H1 (cell line): ENCODE data around the gene SELENBP1. TPM values are rescaled to one million over a fixed set of nuclear protein-coding genes. Genes with fewer than 3 reads are reported as not detected.
A peak's percentile ranks its signal among the peaks of the same experiment; 100 is the strongest.

Experiments
- CTCF ChIA-PET: fragments of 300-600 bp; sonication (Branson Sonifier 250); formaldehyde crosslinking; loops from one replicate; lab custom pipeline; 2021; ENCODE audit not compliant: partially characterized antibody; lab: Charles Lee
- POLR2A ChIA-PET: fragments of 300-600 bp; sonication (Branson Sonifier 250); formaldehyde crosslinking; loops from one replicate; lab custom pipeline; 2021; ENCODE audit warnings: inconsistent platforms; ENCODE audit not compliant: partially characterized antibody; lab: Charles Lee
- DNase-seq, 2 experiments: peaks; one replicate each; pipeline versions ENCODE4 v3.0.0 to v3.0.0-alpha.2; 2010 to 2022; ENCODE audit warnings: low spot score in 2 of 2, low read depth in 1 of 2, mixed read lengths in 1 of 2
- FAIRE-seq: peaks from 2 replicates; lab custom pipeline; 2011; peaks lifted over from hg19 to GRCh38; lab: Jason Lieb, UNC
- H2AFZ ChIP-seq: 2 replicates; pipeline ENCODE4 v1.8.1; 2012; ENCODE audit warnings: low read length, inconsistent platforms
- H2AK5ac ChIP-seq: 2 replicates; pipeline ENCODE4 v1.6.1; 2013; ENCODE audit warnings: low read depth, low read length
- H2BK120ac ChIP-seq: replicated peaks from 2 replicates; pipeline ENCODE3; 2013; ENCODE audit warnings: low read depth, low read length, inconsistent platforms
- H2BK12ac ChIP-seq: 2 replicates; pipeline ENCODE4 v1.6.1; 2013; ENCODE audit warnings: low read depth, low read length
- H2BK15ac ChIP-seq: 2 replicates; pipeline ENCODE4 v1.6.1; 2013; ENCODE audit warnings: low read length
- H2BK20ac ChIP-seq: 2 replicates; pipeline ENCODE4 v1.6.1; 2013; ENCODE audit warnings: low read length
- H2BK5ac ChIP-seq: 2 replicates; pipeline ENCODE4 v1.6.1; 2013; ENCODE audit warnings: low read depth, low read length
- H3K14ac ChIP-seq: 2 replicates; pipeline ENCODE4 v1.6.1; 2013; ENCODE audit warnings: inconsistent platforms; ENCODE audit not compliant: insufficient read length
- H3K18ac ChIP-seq: 2 replicates; pipeline ENCODE4 v1.6.1; 2013; ENCODE audit warnings: low read length; ENCODE audit errors: extremely low read depth
- H3K23ac ChIP-seq: 2 replicates; pipeline ENCODE4 v1.6.1; 2013; ENCODE audit warnings: inconsistent platforms; ENCODE audit not compliant: insufficient read length
- H3K23me2 ChIP-seq: 2 replicates; pipeline ENCODE4 v1.6.1; 2013; ENCODE audit warnings: low read depth, low read length
- H3K27ac ChIP-seq: 2 replicates; pipeline ENCODE4 v1.6.1; 2011; ENCODE audit warnings: low read depth, low read length, inconsistent platforms
- H3K27me3 ChIP-seq, 4 experiments: replicated peaks in 1 of 4; 1 replicate in 1 of 4; 2 replicates in 3 of 4; pipeline versions ENCODE4 v1.6.1 to v1.8.1; 2011 to 2013; ENCODE audit warnings: low read length in 3 of 4, mild to moderate bottlenecking in 3 of 4, inconsistent platforms in 2 of 4, mixed read lengths in 2 of 4, moderate library complexity in 1 of 4; ENCODE audit not compliant: control insufficient read depth in 3 of 4, insufficient read depth in 3 of 4; ENCODE audit errors: extremely low read depth in 1 of 4
- H3K36me3 ChIP-seq, 4 experiments: 2 replicates each; pipeline versions ENCODE4 v1.6.1 to v1.8.1; 2011 to 2013; ENCODE audit warnings: mild to moderate bottlenecking in 4 of 4, low read length in 3 of 4, moderate library complexity in 2 of 4, control low read depth in 1 of 4, inconsistent platforms in 1 of 4; ENCODE audit not compliant: insufficient read depth in 4 of 4, control insufficient read depth in 2 of 4
- H3K4ac ChIP-seq: replicated peaks from 2 replicates; pipeline ENCODE3; 2013; ENCODE audit warnings: low read length, low read depth, mixed read lengths, inconsistent platforms; ENCODE audit not compliant: insufficient read length
- H3K4me1 ChIP-seq, 4 experiments: replicated peaks in 1 of 4; 1 replicate in 1 of 4; 2 replicates in 3 of 4; pipeline versions ENCODE4 v1.6.1 to v1.8.1; 2011 to 2013; ENCODE audit warnings: low read length in 3 of 4, inconsistent platforms in 2 of 4, mixed read lengths in 1 of 4; ENCODE audit not compliant: insufficient read depth in 4 of 4, control insufficient read depth in 3 of 4
- H3K4me2 ChIP-seq, 2 experiments: 2 replicates each; pipeline versions ENCODE4 v1.6.1 to v1.8.1; 2011 to 2013; ENCODE audit warnings: low read depth in 2 of 2, low read length in 2 of 2, control low read depth in 1 of 2, inconsistent platforms in 1 of 2, mild to moderate bottlenecking in 1 of 2; ENCODE audit not compliant: insufficient read depth in 1 of 2
- H3K4me3 ChIP-seq, 4 experiments: fragments of 200-600, 300-600 bp in 1 of 4; sonication (generic), shearing (Covaris generic), sonication (Bioruptor Twin) in 1 of 4; 2 replicates each; pipeline versions ENCODE4 v1.5.1 to v1.8.1; 2011 to 2016; ENCODE audit warnings: low read length in 4 of 4, low read depth in 3 of 4, control low read depth in 2 of 4, inconsistent platforms in 2 of 4, mild to moderate bottlenecking in 2 of 4, mixed read lengths in 1 of 4, moderate library complexity in 1 of 4; ENCODE audit not compliant: insufficient read depth in 2 of 4; ENCODE audit errors: extremely low read depth in 1 of 4
- H3K56ac ChIP-seq: replicated peaks from 2 replicates; pipeline ENCODE3; 2013; ENCODE audit warnings: low read depth, mild to moderate bottlenecking, mixed read lengths, low read length, inconsistent platforms; ENCODE audit not compliant: insufficient read length
- H3K79me1 ChIP-seq: 2 replicates; pipeline ENCODE4 v1.6.1; 2013; ENCODE audit warnings: low read depth, low read length, control low read depth
- H3K79me2 ChIP-seq, 2 experiments: 2 replicates each; pipeline versions ENCODE4 v1.6.1 to v1.8.1; 2012 to 2013; ENCODE audit warnings: low read length in 2 of 2, mild to moderate bottlenecking in 2 of 2, inconsistent platforms in 1 of 2; ENCODE audit not compliant: insufficient read depth in 2 of 2, control insufficient read depth in 1 of 2
- H3K9ac ChIP-seq, 4 experiments: replicated peaks in 1 of 4; 1 replicate in 1 of 4; 2 replicates in 3 of 4; pipeline versions ENCODE4 v1.6.1 to v1.8.1; 2011 to 2013; ENCODE audit warnings: low read depth in 3 of 4, low read length in 3 of 4, control low read depth in 2 of 4, mild to moderate bottlenecking in 2 of 4, moderate library complexity in 2 of 4, inconsistent platforms in 1 of 4; ENCODE audit errors: extremely low read depth in 1 of 4
- H3K9me3 ChIP-seq, 2 experiments: 2 replicates each; pipeline versions ENCODE4 v1.6.1 to v1.8.1; 2012 to 2013; ENCODE audit warnings: mild to moderate bottlenecking in 2 of 2, moderate library complexity in 2 of 2, control low read depth in 1 of 2, inconsistent platforms in 1 of 2, low read depth in 1 of 2, low read length in 1 of 2, mixed read lengths in 1 of 2; ENCODE audit not compliant: insufficient read depth in 2 of 2
- H4K20me1 ChIP-seq, 2 experiments: replicated peaks in 1 of 2; 2 replicates each; pipeline versions ENCODE3 to v1.8.1; 2011 to 2013; ENCODE audit warnings: inconsistent platforms in 2 of 2, low read length in 2 of 2, mild to moderate bottlenecking in 1 of 2; ENCODE audit not compliant: insufficient read depth in 2 of 2, control insufficient read depth in 1 of 2
- H4K5ac ChIP-seq: 2 replicates; pipeline ENCODE4 v1.6.1; 2013; ENCODE audit warnings: low read length, low read depth, mixed read lengths, inconsistent platforms; ENCODE audit not compliant: insufficient read length
- H4K8ac ChIP-seq: 2 replicates; pipeline ENCODE4 v1.8.0; 2013; ENCODE audit warnings: mild to moderate bottlenecking, moderate library complexity, low read length, inconsistent platforms; ENCODE audit not compliant: insufficient read depth; ENCODE audit errors: extremely low read depth
- H4K91ac ChIP-seq: replicated peaks from 2 replicates; pipeline ENCODE3; 2013; ENCODE audit warnings: low read length, mixed read lengths, inconsistent platforms; ENCODE audit not compliant: insufficient read length
- BRCA1 ChIP-seq: IDR thresholded peaks from 2 replicates; pipeline ENCODE4 v1.6.1; 2012; ENCODE audit warnings: low read depth, low read length, improper control_type of control experiment
- CBX5 ChIP-seq: fragments of 300-800, 300-1000 bp; sonication (generic); IDR thresholded peaks from 2 replicates; pipeline ENCODE4 v1.7.1; 2016; ENCODE audit warnings: antibody characterized with exemption, low read length, low read depth
- CREB1 ChIP-seq: IDR thresholded peaks from 2 replicates; pipeline ENCODE4 v1.6.1; 2012; ENCODE audit warnings: inconsistent platforms
- CTBP2 ChIP-seq: IDR thresholded peaks from 2 replicates; pipeline ENCODE4 v1.7.0; 2011; ENCODE audit warnings: borderline replicate concordance, mild to moderate bottlenecking, moderate library complexity, mixed read lengths, low read length; ENCODE audit not compliant: insufficient read depth, insufficient read length
- CTCF ChIP-seq, 3 experiments: IDR thresholded peaks; 1 replicate in 2 of 3; 2 replicates in 1 of 3; pipeline versions ENCODE4 v1.5.1 to v1.6.1; 2011; ENCODE audit warnings: low read length in 3 of 3, mild to moderate bottlenecking in 3 of 3, inconsistent platforms in 2 of 3, low read depth in 1 of 3, moderate library complexity in 1 of 3; ENCODE audit not compliant: insufficient read depth in 1 of 3; ENCODE audit errors: control extremely low read depth in 1 of 3
- GABPA ChIP-seq: IDR thresholded peaks from 2 replicates; pipeline ENCODE4 v1.6.1; 2011; ENCODE audit warnings: mild to moderate bottlenecking, low read length, moderate library complexity, borderline replicate concordance; ENCODE audit not compliant: insufficient read depth
- JUN ChIP-seq: IDR thresholded peaks from 2 replicates; pipeline ENCODE4 v1.6.1; 2011; ENCODE audit warnings: low read depth, mild to moderate bottlenecking, improper control_type of control experiment, low read length
- JUND ChIP-seq: IDR thresholded peaks from 2 replicates; pipeline ENCODE4 v1.6.1; 2011; ENCODE audit warnings: mild to moderate bottlenecking, improper control_type of control experiment, low read length
- RNF2 ChIP-seq: fragments of 200-900, 300-1000 bp; sonication (generic); IDR thresholded peaks from 2 replicates; pipeline ENCODE4 v1.7.1; 2016; ENCODE audit warnings: borderline replicate concordance, low read depth, mild to moderate bottlenecking, antibody characterized with exemption, low read length; ENCODE audit not compliant: poor library complexity, severe bottlenecking; ENCODE audit errors: missing control alignments
- SIRT6 ChIP-seq: IDR thresholded peaks from one replicate; pipeline ENCODE4 v1.7.1; 2012; ENCODE audit warnings: low read length, inconsistent platforms
- SUZ12 ChIP-seq: fragments of 200-600 bp; sonication (generic); IDR thresholded peaks from 2 replicates; pipeline ENCODE4 v1.6.1; 2012; ENCODE audit warnings: mild to moderate bottlenecking, inconsistent platforms, low read length, moderate library complexity, mixed read lengths
- WGBS, 2 experiments: shearing (Covaris generic) in 1 of 2; methylation state at CpG; one replicate each; pipeline versions ENCODE4 v1.1.6 to v1.1.7; 2013 to 2015; ENCODE audit warnings: low lambda C conversion rate in 2 of 2, mixed read lengths in 2 of 2, inconsistent platforms in 1 of 2, low coverage in 1 of 2, missing lambda C conversion rate in 1 of 2; ENCODE audit not compliant: insufficient replicate concordance in 2 of 2, insufficient coverage in 1 of 2, insufficient read length in 1 of 2; ENCODE audit errors: extremely low coverage in 1 of 2, missing lambda C conversion rate in 1 of 2; 5-methylcytosine and 5-hydroxymethylcytosine counted together
- polyA plus RNA-seq, 7 experiments: library from polyadenylated mRNA; depleted of rRNA in 3 of 7; stranded (reverse) in 5 of 7; unstranded in 2 of 7; fragments of >200 nt in 5 of 7; fragments of 200-250 nt in 2 of 7; gene quantifications; 1 replicate in 5 of 7; 2 replicates in 1 of 7; 4 replicates in 1 of 7; pipeline versions ENCODE4 v1.2.1 to v1.2.3, GENCODE V29; 2011 to 2013; ENCODE audit warnings: missing spikeins in 2 of 7, mixed read lengths in 2 of 7
- total RNA-seq: library from RNA; stranded (reverse); fragmentation: NEBNext Ultra II Directional; extraction: Animal tissue kit (Norgen Biotek cat#: 25700); gene quantifications from 2 replicates; pipeline ENCODE4 v1.2.1, GENCODE V29; 2021

The SELENBP1 gene
- total and polyA plus RNA-seq, 2 of the 8 experiments (the other 6 are each of a cell fraction or from before 2014, with no cell fraction given) = 20.0 to 32.4 TPM

GRCh38 chr1:151369302-151369610, 3.2 kb downstream of the SELENBP1 start:
- FAIRE-seq (no peak), DNase-seq (no peak)
- POLR2A ChIA-PET = interaction anchor here (0.7 to 2.5 kb wide), 6 partner anchors 10 to 86 kb away, joined by 3 to 14 read pairs (median 6); partner anchors contain the start of genes PSMB4 and RFX5
- H3K27me3 ChIP-seq = no peaks in the 10 kb centered on the region
- H4K20me1 ChIP-seq = no peaks in the 10 kb centered on the region
- no peak overlapping the region for H3K14ac ChIP-seq
- no peak overlapping the region for H2BK15ac ChIP-seq
- peaks cover 0 to 11% (median 8%) of the 10 kb centered on the region in 4 experiments; a peak in 6 of 7 replicates for H3K4me1 ChIP-seq
- no peak overlapping the region for H4K5ac ChIP-seq
- no peak overlapping the region for H3K56ac ChIP-seq
- H2AK5ac ChIP-seq = 0 out of 2 replicates have a peak overlapping the region, but pooled peaks have one; percentile 65
- H2AFZ ChIP-seq = no peak overlapping the region
- H3K9me3 ChIP-seq = no peaks in the 10 kb centered on the region
- H3K18ac ChIP-seq = no peak overlapping the region
- no peaks in the 10 kb centered on the region for H3K79me2 ChIP-seq
- H2BK20ac ChIP-seq = no peak overlapping the region
- H3K4me3 ChIP-seq = no peak overlapping the region
- no peak overlapping the region for H3K23ac ChIP-seq
- H4K8ac ChIP-seq = no peak overlapping the region
- H3K4me2 ChIP-seq = no peak overlapping the region
- no peak overlapping the region for H2BK12ac ChIP-seq
- H3K27ac ChIP-seq = no peak overlapping the region
- H2BK5ac ChIP-seq = no peak overlapping the region
- H4K91ac ChIP-seq = no peak overlapping the region
- H3K79me1 ChIP-seq = no peaks in the 10 kb centered on the region
- no peak overlapping the region for H3K9ac ChIP-seq
- peaks cover 2% of the 10 kb centered on the region; the same call in 1 of the 2 replicates for H3K23me2 ChIP-seq
- CTCF ChIA-PET = interaction anchor here (1.0 to 2.5 kb wide), 18 partner anchors 9 to 116 kb away, joined by 3 to 12 read pairs (median 5); partner anchors contain the start of gene PSMB4
- H3K4ac ChIP-seq = no peak overlapping the region
- 95% methylated on average over 7 of the region's 7 CpGs; no CpG with 5 or more reads in 1 of the 2 experiments for WGBS, 2 experiments
- H2BK120ac ChIP-seq = no peak overlapping the region
- peaks cover 0 to 6% (median 0%) of the 10 kb centered on the region in 4 experiments; a peak in 3 of 8 replicates for H3K36me3 ChIP-seq
- no peak for TF ChIP-seq GABPA
- TF ChIP-seq CREB1 = no peak
- no peak for TF ChIP-seq SUZ12
- TF ChIP-seq RNF2 = no peak
- no peak for TF ChIP-seq CTCF (IDR thresholded peaks at IDR 0.05; ENCODE audit: control extremely low read depth in 1 of 3, insufficient read depth in 1 of 3, low read depth in 1 of 3, low read length in 3 of 3)
- TF ChIP-seq CTBP2 = no peak
- no peak for TF ChIP-seq BRCA1
- TF ChIP-seq SIRT6 = no peak
- TF ChIP-seq JUN = no peak
- TF ChIP-seq JUND = no peak
- TF ChIP-seq CBX5 = no peak
